Epithelial cell of esophagus (primary cell): Measurements from ENCODE around the gene HOXB13.

Source experiments
- DNase-seq: peaks from one replicate; pipeline ENCODE4 v3.0.0; 2010; ENCODE audit warnings: low read depth
- H3K4me3 ChIP-seq: 2 replicates; pipeline ENCODE4 v1.5.1; 2011; ENCODE audit warnings: mild to moderate bottlenecking, low read length, control low read depth
- CTCF ChIP-seq: IDR thresholded peaks from 2 replicates; pipeline ENCODE4 v1.5.1; 2011; ENCODE audit warnings: low read depth, mild to moderate bottlenecking, low read length, control low read depth, inconsistent platforms; ENCODE audit not compliant: insufficient read depth; ENCODE audit errors: missing control alignments

HOXB13 gene

DNA sequence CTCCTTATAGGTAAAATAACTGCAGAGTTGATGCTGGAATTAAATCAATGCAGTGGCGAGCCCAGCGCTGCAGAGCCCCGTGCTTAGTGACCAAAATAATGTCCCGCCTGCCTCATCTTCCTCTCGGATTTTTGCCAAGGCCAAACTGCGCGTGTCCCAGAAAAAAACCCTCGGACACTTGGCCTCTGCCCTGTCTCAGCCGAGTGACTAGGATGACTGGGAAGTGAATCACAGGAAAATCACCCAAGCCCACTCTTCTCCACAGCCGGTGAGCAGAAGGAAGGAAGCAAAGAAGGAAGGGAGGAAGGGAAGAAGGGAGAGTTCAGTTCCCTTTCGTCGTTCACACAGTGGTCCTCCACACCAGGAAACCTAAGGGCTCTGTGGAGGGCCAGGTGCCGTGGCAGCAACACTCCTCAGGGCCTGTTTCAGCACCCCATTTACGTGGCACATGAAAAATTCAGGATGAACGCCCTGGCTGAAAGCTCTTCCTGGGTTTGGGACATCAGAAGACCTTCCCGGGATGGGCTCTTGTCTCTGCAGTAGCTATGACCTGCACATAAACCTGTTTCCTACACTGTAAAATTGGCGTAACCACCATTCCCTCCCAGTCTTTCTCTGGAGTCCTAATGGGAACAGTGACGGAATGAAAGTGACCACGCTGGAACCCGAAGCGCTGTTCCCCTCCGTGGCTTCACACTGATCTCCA, 25.4 kb upstream of the HOXB13 start:
- no peak for DNase-seq
- TF ChIP-seq CTCF, result no peak
- no peak overlapping the region for H3K4me3 ChIP-seq

GRCh38 chr17:48752399-48753288, 24.1 kb upstream of the HOXB13 start:
- no peak for TF ChIP-seq CTCF
- H3K4me3 ChIP-seq, result no peak overlapping the region
- no peak for DNase-seq

DNA sequence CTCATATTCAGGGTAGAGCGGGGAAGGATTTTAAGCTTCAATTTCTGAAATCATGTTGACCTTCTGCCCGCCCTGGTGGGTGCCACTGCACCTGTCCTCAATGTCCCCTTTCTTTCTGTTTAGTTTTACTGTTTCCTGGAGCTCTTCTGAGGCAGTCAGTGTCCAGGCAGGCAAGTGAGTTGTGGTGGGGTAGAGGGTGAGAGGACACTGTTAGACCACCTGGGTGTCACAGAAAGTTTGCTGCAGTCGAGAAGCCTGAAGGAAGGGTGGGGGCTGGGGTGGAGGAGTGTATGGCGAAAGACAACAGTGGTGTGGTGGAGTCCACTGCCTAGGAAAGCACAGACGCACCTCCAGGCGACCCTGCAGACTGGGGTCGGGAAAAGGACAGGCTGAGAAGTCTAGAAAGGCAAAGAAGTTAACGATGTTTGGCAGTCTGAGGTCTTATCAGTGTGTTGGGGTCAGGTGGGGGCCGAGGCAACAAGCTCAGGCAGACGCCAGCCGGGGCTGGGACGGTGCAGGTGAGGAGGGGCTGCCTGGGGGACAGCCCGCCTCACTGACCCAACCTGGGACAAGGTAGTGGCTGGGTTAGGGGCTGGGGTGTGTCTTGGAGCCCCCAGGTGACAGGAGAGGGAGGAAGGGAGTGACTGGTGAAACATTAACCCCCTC, 23.3 kb upstream of the HOXB13 start:
- no peak overlapping the region for H3K4me3 ChIP-seq
- no peak for TF ChIP-seq CTCF
- DNase-seq, result no peak

DNA sequence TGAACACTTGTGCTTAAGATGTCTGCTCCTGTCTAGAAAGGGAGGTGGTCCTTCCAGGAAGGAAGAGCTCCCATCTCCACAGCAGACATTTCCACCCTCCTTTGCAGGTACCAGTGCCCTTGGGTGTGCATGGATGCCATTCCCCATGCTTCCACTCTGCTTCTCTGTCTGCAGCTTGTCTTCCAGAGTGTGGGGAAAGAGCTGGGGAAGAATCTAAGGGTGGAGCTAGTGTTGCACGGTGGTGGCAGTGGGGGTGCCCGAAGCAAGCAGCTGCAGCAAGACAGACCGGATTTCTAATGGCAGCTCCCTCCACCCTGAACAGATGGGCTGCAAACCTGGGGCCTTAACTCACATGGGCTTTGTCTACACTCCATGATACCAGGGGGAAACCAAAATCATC, 22.6 kb upstream of the HOXB13 start:
- TF ChIP-seq CTCF, result no peak
- DNase-seq, result no peak
- H3K4me3 ChIP-seq, result no peak overlapping the region

- H3K4me3 ChIP-seq, result no peak overlapping the region
- DNase-seq, result no peak
- TF ChIP-seq CTCF, result no peak
Measured at GRCh38 chr17:48749621-48750553, 21.3 kb upstream of the HOXB13 start.
